ENCODE measurements around the gene SNCG.
"Not testable (repeated sequence)": the region's sequence is repeated elsewhere in the genome, so short reads cannot be mapped to it uniquely, and the experiment has no call there.

SNCG gene

GRCh38 chr10:86961481-86962091 is 3.2 kb downstream of the SNCG start:
- DNase-seq, result no peak

GRCh38 chr10:86962136-86962980 is 4.0 kb downstream of the SNCG start:
- DNase-seq, result no peak

GRCh38 chr10:86962981-86963310 is 4.5 kb downstream of the SNCG start:
- DNase-seq, result no peak

GRCh38 chr10:86963341-86963919 is 5.0 kb downstream of the SNCG start:
- DNase-seq, result no peak

- DNase-seq, result no peak
Observed at GRCh38 chr10:86964061-86964846, 5.9 kb downstream of the SNCG start.

- DNase-seq, result no peak
Observed at GRCh38 chr10:86964847-86965190, 6.4 kb downstream of the SNCG start.

- DNase-seq, result no peak
Observed at GRCh38 chr10:86965986-86966654, 7.7 kb downstream of the SNCG start.

- no peak for DNase-seq
Observed at GRCh38 chr10:86967481-86967941, 9.1 kb downstream of the SNCG start.

- no peak for DNase-seq
Observed at GRCh38 chr10:86968271-86968993, 10.0 kb downstream of the SNCG start, which contains the start of gene ADIRF. TSS of gene ADIRF (plus strand) at chr10:86968482. CDS start at chr10:86968545, 63 bp downstream.

- no peak for DNase-seq
Observed at GRCh38 chr10:86968994-86969355, 10.6 kb downstream of the SNCG start.

GRCh38 chr10:86969421-86970041 is 11.1 kb downstream of the SNCG start:
- DNase-seq, result no peak

- DNase-seq, result no peak
Observed at GRCh38 chr10:86970162-86970981, 12.0 kb downstream of the SNCG start.

- no peak for DNase-seq
Observed at GRCh38 chr10:86970982-86971231, 12.5 kb downstream of the SNCG start.

- peak; percentile 84 for DNase-seq
Observed at GRCh38 chr10:86971232-86971991, 13.0 kb downstream of the SNCG start.

- no peak for DNase-seq
Observed at GRCh38 chr10:86972613-86973380, 14.4 kb downstream of the SNCG start.

- no peak for DNase-seq
Observed at GRCh38 chr10:86974484-86974883, 16.1 kb downstream of the SNCG start.

GRCh38 chr10:86976362-86977056 is 18.1 kb downstream of the SNCG start:
- DNase-seq, result no peak

GRCh38 chr10:86978457-86978856 is 20.1 kb downstream of the SNCG start:
- not testable (repeated sequence) for DNase-seq

All from effector CD8-positive, alpha-beta T cell (primary cell).